ENCODE measurements around the gene UBTD1. TPM values are rescaled to one million over a fixed set of nuclear protein-coding genes. Genes with fewer than 3 reads are reported as not detected.
A peak's percentile ranks its signal among the peaks of the same experiment; 100 is the strongest.

UBTD1 gene
- total RNA-seq, 1 donor from 2014 or later, result 11.6 TPM

DNA sequence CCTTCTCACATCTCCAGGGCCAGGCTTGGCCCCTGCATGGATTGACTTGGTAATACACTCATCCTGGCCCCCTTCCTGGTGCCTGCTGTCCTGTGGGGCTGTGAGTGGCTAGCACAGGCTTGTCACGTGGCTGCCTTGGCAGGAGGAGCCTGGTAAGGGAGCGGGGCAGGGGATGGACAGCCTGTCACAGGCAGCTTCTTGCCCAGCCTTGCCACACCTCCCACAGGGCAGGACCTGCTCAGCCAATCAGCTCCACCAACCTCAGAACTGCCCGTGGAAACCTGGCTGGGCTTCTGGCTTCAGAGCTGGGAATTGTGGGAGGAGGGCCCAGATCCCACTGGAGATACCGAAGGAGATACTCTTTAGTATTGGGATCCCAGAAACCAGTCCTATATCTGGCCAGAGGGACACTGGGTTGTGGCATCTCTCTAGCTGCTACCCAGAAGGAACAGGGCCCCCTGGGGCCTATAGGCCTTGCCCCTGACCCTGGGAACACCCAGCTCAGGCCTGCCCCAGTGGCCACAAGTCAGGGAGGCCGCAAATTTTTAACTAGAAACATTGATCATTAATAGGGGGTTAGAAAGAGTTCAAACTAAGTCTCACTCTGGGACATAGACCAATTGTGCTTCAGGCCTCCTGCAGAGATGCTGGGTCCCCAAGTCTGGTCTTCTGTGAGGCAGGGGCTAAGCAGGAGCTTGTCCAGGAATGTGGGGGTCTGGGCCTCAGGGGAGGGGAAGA is 85.5 kb downstream of the UBTD1 start, which contains the start of gene HOGA1:
Gene HOGA1 (plus strand): TSS at position 330 of the 738 bp plus-strand sequence. CDS start 315 bp downstream, at position 645.
- H3K4me1 Mint-ChIP-seq (ENCODE audit: unreplicated experiment), result peaks cover 16% of the 10 kb centered on the region
- no peak within 1 kb of the TSS for H3K4me3 Mint-ChIP-seq
- peak within 1 kb of the TSS; percentile 42 for H3K27ac Mint-ChIP-seq
- no peaks in the 10 kb centered on the region for H3K9me3 Mint-ChIP-seq
- H3K36me3 Mint-ChIP-seq, result no peaks in the 10 kb centered on the region
- TF ChIP-seq, protein P1, sequence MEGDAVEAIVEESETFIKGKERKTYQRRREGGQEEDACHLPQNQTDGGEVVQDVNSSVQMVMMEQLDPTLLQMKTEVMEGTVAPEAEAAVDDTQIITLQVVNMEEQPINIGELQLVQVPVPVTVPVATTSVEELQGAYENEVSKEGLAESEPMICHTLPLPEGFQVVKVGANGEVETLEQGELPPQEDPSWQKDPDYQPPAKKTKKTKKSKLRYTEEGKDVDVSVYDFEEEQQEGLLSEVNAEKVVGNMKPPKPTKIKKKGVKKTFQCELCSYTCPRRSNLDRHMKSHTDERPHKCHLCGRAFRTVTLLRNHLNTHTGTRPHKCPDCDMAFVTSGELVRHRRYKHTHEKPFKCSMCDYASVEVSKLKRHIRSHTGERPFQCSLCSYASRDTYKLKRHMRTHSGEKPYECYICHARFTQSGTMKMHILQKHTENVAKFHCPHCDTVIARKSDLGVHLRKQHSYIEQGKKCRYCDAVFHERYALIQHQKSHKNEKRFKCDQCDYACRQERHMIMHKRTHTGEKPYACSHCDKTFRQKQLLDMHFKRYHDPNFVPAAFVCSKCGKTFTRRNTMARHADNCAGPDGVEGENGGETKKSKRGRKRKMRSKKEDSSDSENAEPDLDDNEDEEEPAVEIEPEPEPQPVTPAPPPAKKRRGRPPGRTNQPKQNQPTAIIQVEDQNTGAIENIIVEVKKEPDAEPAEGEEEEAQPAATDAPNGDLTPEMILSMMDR (conservative IDR thresholded peaks at IDR 0.05), result no peak
- no peak for DNase-seq (ENCODE audit: extremely low spot score, unreplicated experiment)
- no peaks in the 10 kb centered on the region for H3K27me3 Mint-ChIP-seq

DNA sequence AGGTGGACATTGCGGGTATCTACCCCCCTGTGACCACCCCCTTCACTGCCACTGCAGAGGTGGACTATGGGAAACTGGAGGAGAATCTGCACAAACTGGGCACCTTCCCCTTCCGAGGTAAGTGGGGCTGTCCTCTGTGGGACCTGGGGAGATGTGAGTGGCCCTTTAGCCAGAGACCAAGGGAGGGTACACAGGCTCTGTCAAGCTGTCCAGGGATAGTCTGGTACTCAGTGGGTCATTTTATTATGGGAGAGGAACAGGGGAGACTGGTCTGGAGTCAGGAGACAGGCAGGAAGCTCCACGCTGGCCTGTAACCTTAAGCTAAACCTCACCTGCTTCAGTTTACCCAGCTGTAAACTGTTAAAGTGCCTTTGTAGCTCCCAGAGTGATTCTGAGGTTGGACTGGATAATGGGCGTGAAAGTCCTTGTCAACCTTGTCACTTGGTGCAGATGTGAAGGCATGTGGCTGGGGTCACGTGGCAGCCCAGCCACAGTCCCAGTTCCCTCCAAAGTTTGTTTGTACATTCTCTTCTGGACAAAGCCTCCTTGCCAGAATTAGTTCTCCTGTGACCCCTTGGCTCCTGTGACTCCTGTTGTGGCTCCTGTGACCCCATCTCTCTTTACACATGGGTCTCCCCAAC is 86.2 kb downstream of the UBTD1 start:
- Mint-ChIP-seq H3K36me3 (no peaks in the 10 kb centered on the region), H3K27ac (peak overlapping the region; percentile 42), H3K4me3 (no peak overlapping the region), H3K4me1 (ENCODE audit: unreplicated experiment) (peaks cover 16% of the 10 kb centered on the region), H3K27me3 (no peaks in the 10 kb centered on the region), H3K9me3 (no peaks in the 10 kb centered on the region)
- TF ChIP-seq, protein P1 (conservative IDR thresholded peaks at IDR 0.05), result no peak
- DNase-seq (ENCODE audit: extremely low spot score, unreplicated experiment), result no peak

DNA sequence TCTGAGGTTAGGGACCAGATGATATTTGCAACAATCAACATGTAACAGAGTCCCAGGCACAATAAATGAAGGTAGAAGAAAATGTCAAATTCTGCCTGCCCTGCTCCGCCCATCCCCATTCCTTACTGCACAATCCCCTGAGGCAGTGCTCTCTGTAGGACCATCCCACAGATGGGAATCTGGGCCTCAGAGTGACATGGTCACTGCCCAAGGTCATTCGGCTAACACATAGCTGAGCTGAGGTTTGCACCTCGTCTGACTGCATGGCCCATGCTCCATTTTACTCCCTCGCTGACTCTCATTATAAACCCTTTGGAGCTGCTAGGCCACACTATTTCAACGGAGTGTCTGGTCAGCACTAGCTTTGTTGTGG is 86.7 kb downstream of the UBTD1 start:
- H3K9me3 Mint-ChIP-seq, result no peaks in the 10 kb centered on the region
- peak overlapping the region; percentile 42 for H3K27ac Mint-ChIP-seq
- TF ChIP-seq, protein P1 (conservative IDR thresholded peaks at IDR 0.05), result no peak
- H3K4me3 Mint-ChIP-seq, result peak overlapping the region; percentile 48
- no peak for DNase-seq (ENCODE audit: extremely low spot score, unreplicated experiment)
- H3K36me3 Mint-ChIP-seq, result no peaks in the 10 kb centered on the region
- peaks cover 16% of the 10 kb centered on the region for H3K4me1 Mint-ChIP-seq (ENCODE audit: unreplicated experiment)
- no peaks in the 10 kb centered on the region for H3K27me3 Mint-ChIP-seq

DNA sequence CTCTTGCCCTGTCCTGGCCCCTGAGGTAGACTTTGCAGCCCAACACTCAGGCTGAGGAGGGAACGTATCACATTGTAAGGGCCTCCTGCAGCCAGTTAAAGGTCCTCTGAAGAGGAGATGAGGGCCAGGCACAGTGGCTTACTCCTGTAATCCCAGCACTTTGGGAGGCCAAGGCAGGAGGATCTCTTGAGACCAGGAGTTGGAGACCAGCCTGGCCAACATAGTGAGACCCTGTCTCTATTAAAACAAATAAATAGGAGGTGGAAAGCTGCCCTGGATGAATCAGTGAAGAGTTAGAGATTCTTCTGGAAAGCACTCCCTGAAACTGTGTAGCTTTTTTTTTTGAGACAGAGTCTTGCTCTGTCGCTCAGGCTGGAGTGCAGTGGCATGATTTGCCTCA is 88.5 kb downstream of the UBTD1 start:
- H3K4me1 Mint-ChIP-seq (ENCODE audit: unreplicated experiment), result peaks cover 16% of the 10 kb centered on the region
- TF ChIP-seq, protein P1 (conservative IDR thresholded peaks at IDR 0.05), result no peak

GRCh38 chr10:97589479-97589878 is 90.8 kb downstream of the UBTD1 start, which contains the start of gene C10orf62:
C10orf62 (plus strand) TSS chr10:97589721; CDS start chr10:97589898, 177 bp downstream.
- H3K27ac Mint-ChIP-seq, result no peak within 1 kb of the TSS
- peaks cover 10% of the 10 kb centered on the region for H3K4me1 Mint-ChIP-seq (ENCODE audit: unreplicated experiment)
- H3K9me3 Mint-ChIP-seq, result no peaks in the 10 kb centered on the region
- H3K4me3 Mint-ChIP-seq, result no peak within 1 kb of the TSS
- no peaks in the 10 kb centered on the region for H3K27me3 Mint-ChIP-seq
- H3K36me3 Mint-ChIP-seq, result no peaks in the 10 kb centered on the region
- TF ChIP-seq, protein P1 (conservative IDR thresholded peaks at IDR 0.05), result no peak
- no peak for DNase-seq (ENCODE audit: extremely low spot score, unreplicated experiment)

More for the DNA sequence above, 88.5 kb downstream of the UBTD1 start:
- H3K36me3 Mint-ChIP-seq, result no peaks in the 10 kb centered on the region
- no peak overlapping the region for H3K4me3 Mint-ChIP-seq
- no peaks in the 10 kb centered on the region for H3K27me3 Mint-ChIP-seq
- no peak for DNase-seq (ENCODE audit: extremely low spot score, unreplicated experiment)
- H3K9me3 Mint-ChIP-seq, result no peaks in the 10 kb centered on the region
- H3K27ac Mint-ChIP-seq, result no peak overlapping the region

Measured in type B pancreatic cell (in vitro differentiated cells).